Effector memory CD4-positive, alpha-beta T cell (primary cell): Measurements from ENCODE around the gene TP53.
A peak's percentile ranks its signal among the peaks of the same experiment; 100 is the strongest.

ENCODE experiments used
- DNase-seq, 3 donors: peaks; one replicate each; pipeline ENCODE4 v3.0.0-alpha.2; 2020
- H3K27ac ChIP-seq: 2 replicates; pipeline ENCODE4 v1.7.0; 2013; ENCODE audit warnings: mild to moderate bottlenecking, low read length, moderate library complexity; ENCODE audit not compliant: insufficient read depth, poor library complexity, severe bottlenecking
- H3K27me3 ChIP-seq: replicated peaks from 2 replicates; pipeline ENCODE4 v1.7.0; 2013; ENCODE audit warnings: mild to moderate bottlenecking, low read length; ENCODE audit not compliant: insufficient read depth, control insufficient read depth, poor library complexity, severe bottlenecking
- H3K36me3 ChIP-seq: 2 replicates; pipeline ENCODE4 v1.7.0; 2013; ENCODE audit warnings: mild to moderate bottlenecking, low read length, moderate library complexity; ENCODE audit not compliant: control insufficient read depth, insufficient read depth
- H3K4me1 ChIP-seq: 2 replicates; pipeline ENCODE4 v1.7.0; 2013; ENCODE audit warnings: low read length, mild to moderate bottlenecking; ENCODE audit not compliant: control insufficient read depth, insufficient read depth, poor library complexity, severe bottlenecking
- H3K4me3 ChIP-seq: 2 replicates; pipeline ENCODE4 v1.7.0; 2013; ENCODE audit warnings: low read length, low read depth, mild to moderate bottlenecking; ENCODE audit not compliant: insufficient read depth, poor library complexity, severe bottlenecking
- H3K9me3 ChIP-seq: 2 replicates; pipeline ENCODE4 v1.7.0; 2013; ENCODE audit warnings: mild to moderate bottlenecking, low read length, moderate library complexity; ENCODE audit not compliant: control insufficient read depth

The TP53 gene

GRCh38 chr17:7673239-7673638 lies 14.1 kb downstream of the TP53 start:
- Histone ChIP-seq H3K4me1 (no peaks in the 10 kb centered on the region), H3K27me3 (no peaks in the 10 kb centered on the region), H3K27ac (no peak overlapping the region), H3K9me3 (no peaks in the 10 kb centered on the region), H3K4me3 (no peak overlapping the region), H3K36me3 (peaks cover 50% of the 10 kb centered on the region)
- no peak for DNase-seq

GRCh38 chr17:7668482-7668881 lies 18.8 kb downstream of the TP53 start:
- no peak for DNase-seq
- H3K4me1 ChIP-seq, result no peaks in the 10 kb centered on the region
- no peak overlapping the region for H3K27ac ChIP-seq
- H3K36me3 ChIP-seq, result peaks cover 34% of the 10 kb centered on the region
- no peaks in the 10 kb centered on the region for H3K9me3 ChIP-seq
- H3K27me3 ChIP-seq, result no peaks in the 10 kb centered on the region
- H3K4me3 ChIP-seq, result no peak overlapping the region

- no peaks in the 10 kb centered on the region for H3K4me1 ChIP-seq
- peaks cover 28% of the 10 kb centered on the region for H3K36me3 ChIP-seq
- DNase-seq, result no peak
- no peaks in the 10 kb centered on the region for H3K9me3 ChIP-seq
- H3K27ac ChIP-seq, result no peak overlapping the region
- H3K4me3 ChIP-seq, result no peak overlapping the region
- H3K27me3 ChIP-seq, result no peaks in the 10 kb centered on the region
Observed at GRCh38 chr17:7667656-7668406, 19.5 kb downstream of the TP53 start.

- Histone ChIP-seq H3K9me3 (no peaks in the 10 kb centered on the region), H3K36me3 (no peaks in the 10 kb centered on the region), H3K4me3 (no peak overlapping the region), H3K27me3 (peaks cover 4% of the 10 kb centered on the region), H3K27ac (no peak overlapping the region), H3K4me1 (no peaks in the 10 kb centered on the region)
- no peak for DNase-seq
Observed at GRCh38 chr17:7656958-7657609, 30.2 kb downstream of the TP53 start.

GRCh38 chr17:7655541-7655840 lies 31.8 kb downstream of the TP53 start:
- Histone ChIP-seq H3K4me3 (no peak overlapping the region), H3K9me3 (no peaks in the 10 kb centered on the region), H3K27ac (no peak overlapping the region), H3K36me3 (no peaks in the 10 kb centered on the region), H3K27me3 (peaks cover 20% of the 10 kb centered on the region), H3K4me1 (peaks cover 12% of the 10 kb centered on the region)
- no peak for DNase-seq

- Histone ChIP-seq H3K27me3 (peaks cover 25% of the 10 kb centered on the region), H3K27ac (no peak overlapping the region), H3K4me1 (peaks cover 17% of the 10 kb centered on the region), H3K36me3 (no peaks in the 10 kb centered on the region), H3K4me3 (no peak overlapping the region), H3K9me3 (no peaks in the 10 kb centered on the region)
- no peak for DNase-seq
Observed at GRCh38 chr17:7654832-7655540, 32.3 kb downstream of the TP53 start.

GRCh38 chr17:7652388-7653356 lies 34.6 kb downstream of the TP53 start:
- no peak overlapping the region for H3K27ac ChIP-seq
- H3K9me3 ChIP-seq, result no peaks in the 10 kb centered on the region
- H3K27me3 ChIP-seq, result peaks cover 28% of the 10 kb centered on the region
- no peak for DNase-seq
- peaks cover 19% of the 10 kb centered on the region for H3K4me1 ChIP-seq
- H3K4me3 ChIP-seq, result no peak overlapping the region
- H3K36me3 ChIP-seq, result no peaks in the 10 kb centered on the region

GRCh38 chr17:7651665-7652387 lies 35.5 kb downstream of the TP53 start:
- peaks cover 28% of the 10 kb centered on the region for H3K27me3 ChIP-seq
- no peak overlapping the region for H3K27ac ChIP-seq
- H3K4me3 ChIP-seq, result peak overlapping the region; percentile 64
- no peaks in the 10 kb centered on the region for H3K36me3 ChIP-seq
- no peak for DNase-seq
- H3K4me1 ChIP-seq, result peaks cover 19% of the 10 kb centered on the region
- no peaks in the 10 kb centered on the region for H3K9me3 ChIP-seq

- Histone ChIP-seq H3K4me1 (peaks cover 19% of the 10 kb centered on the region), H3K9me3 (no peaks in the 10 kb centered on the region), H3K36me3 (no peaks in the 10 kb centered on the region), H3K27me3 (peaks cover 28% of the 10 kb centered on the region), H3K27ac (no peak overlapping the region), H3K4me3 (peak overlapping the region; percentile 64)
- no peak for DNase-seq
Observed at GRCh38 chr17:7651097-7651664, 36.1 kb downstream of the TP53 start.
